GM12865 (cell line): ENCODE measurements around the gene RBM17.

Experiments used
- DNase-seq: peaks from one replicate; pipeline ENCODE4 v3.0.0; 2010; ENCODE audit warnings: low read depth
- H3K4me3 ChIP-seq: 2 replicates; pipeline ENCODE4 v1.5.1; 2011; ENCODE audit warnings: mild to moderate bottlenecking, low read depth, low read length, control low read depth
- CTCF ChIP-seq: IDR thresholded peaks from 2 replicates; pipeline ENCODE4 v1.5.1; 2011; ENCODE audit warnings: low read length, control low read depth, low read depth, inconsistent platforms; ENCODE audit not compliant: insufficient read depth; ENCODE audit errors: missing control alignments

RBM17 gene

GRCh38 chr10:6045878-6046772 is 42.7 kb upstream of the RBM17 start:
- H3K4me3 ChIP-seq: no peak overlapping the region
- TF ChIP-seq CTCF: no peak
- no peak for DNase-seq

- no peak for DNase-seq
- no peak overlapping the region for H3K4me3 ChIP-seq
- no peak for TF ChIP-seq CTCF
Measured at GRCh38 chr10:6046773-6047611, 41.8 kb upstream of the RBM17 start.

- TF ChIP-seq CTCF: no peak
- DNase-seq: no peak
- H3K4me3 ChIP-seq: no peak overlapping the region
Measured at GRCh38 chr10:6047847-6048246, 41.0 kb upstream of the RBM17 start.

- H3K4me3 ChIP-seq: no peak overlapping the region
- DNase-seq: no peak
- no peak for TF ChIP-seq CTCF
Measured at GRCh38 chr10:6048281-6049030, 40.4 kb upstream of the RBM17 start.

GRCh38 chr10:6049031-6049400 is 39.8 kb upstream of the RBM17 start:
- TF ChIP-seq CTCF: no peak
- DNase-seq: no peak

GRCh38 chr10:6050801-6051445 is 37.9 kb upstream of the RBM17 start:
- peak; percentile 26 for TF ChIP-seq CTCF
- H3K4me3 ChIP-seq: peak overlapping the region; percentile 51
- peak; percentile 95 for DNase-seq

More at GRCh38 chr10:6049031-6049400, 39.8 kb upstream of the RBM17 start:
- H3K4me3 ChIP-seq: no peak overlapping the region
